GM23248 (cell line): ENCODE data around the gene ATP1B4.

Experiments
- EZH2 ChIP-seq: fragments of 200-600 bp; sonication (generic); IDR thresholded peaks from 2 replicates; pipeline ENCODE4 v1.6.1; 2018; ENCODE audit warnings: antibody characterized with exemption, mild to moderate bottlenecking; ENCODE audit not compliant: insufficient read depth, poor library complexity, severe bottlenecking
- EZH2phosphoT487 ChIP-seq: fragments of 200-600 bp; sonication (generic); IDR thresholded peaks from 2 replicates; pipeline ENCODE4 v1.6.1; 2018; ENCODE audit warnings: antibody characterized with exemption, moderate library complexity, mild to moderate bottlenecking, low read depth; ENCODE audit not compliant: insufficient read depth

GRCh38 chrX:120361764-120362305 lies at the start of gene ATP1B4:
- TF ChIP-seq EZH2phosphoT487, result no peak
- no peak for TF ChIP-seq EZH2
